Mucosa of descending colon (tissue), 3 donors: ENCODE results near the gene TBX15. TPM values are rescaled to one million over a fixed set of nuclear protein-coding genes. Genes with fewer than 3 reads are reported as not detected.

Experiments
- ATAC-seq: fragments of 200-7000 bp; cut with Tn5 transposase; one replicate; pipeline ENCODE4 v1.9.1; 2020; ENCODE audit warnings: mild to moderate bottlenecking, moderate library complexity
- DNase-seq, 3 donors: peaks; one replicate each; pipeline ENCODE4 v3.0.0-alpha.2; 2020
- H3K36me3 ChIP-seq: fragments of 200-600 bp; one replicate; pipeline ENCODE4 v1.8.0; 2021; ENCODE audit warnings: low read depth, mild to moderate bottlenecking
- H3K4me1 ChIP-seq: fragments of 200-600 bp; one replicate; pipeline ENCODE4 v1.8.0; 2021; ENCODE audit warnings: low read depth, mild to moderate bottlenecking
- H3K4me3 ChIP-seq: fragments of 200-600 bp; one replicate; pipeline ENCODE4 v1.8.0; 2021; ENCODE audit warnings: mild to moderate bottlenecking
- H3K9me3 ChIP-seq: fragments of 200-600 bp; one replicate; pipeline ENCODE4 v1.8.0; 2021; ENCODE audit warnings: mild to moderate bottlenecking
- CTCF ChIP-seq: fragments of 200-600 bp; IDR thresholded peaks from one replicate; pipeline ENCODE4 v1.8.0; 2022; ENCODE audit warnings: antibody characterized with exemption, mild to moderate bottlenecking
- intact Hi-C, 2 donors: fragments of 100-400 bp; cut with DNase I in 1 of 2; cut with micrococcal nuclease in 1 of 2; formaldehyde crosslinking; loops; one replicate each; pipeline versions ENCODE4 v1.11.0 to v1.11.1; 2022; cut with DNase I, micrococcal nuclease
- total RNA-seq, 3 donors: library from RNA; stranded (reverse); fragmentation: NEBNext Ultra II Directional in 2 of 3; extraction: Animal tissue kit (Norgen Biotek cat#: 25700) in 2 of 3; gene quantifications; one replicate each; pipeline versions ENCODE4 v1.2.1 to v1.2.4, GENCODE V29; 2021 to 2023
- donor health status: DM: no; HTN: no; CAD: no; lungs with moderate emphysema.
- donor health status: DM: no; HTN: no; CAD: no.
- donor health status: DM: no; HTN: yes; CAD: no.

The TBX15 gene
- total RNA-seq, 3 donors from 2014 or later = not detected

- H3K9me3 ChIP-seq = no peaks in the 10 kb centered on the region
- no peaks in the 10 kb centered on the region for H3K36me3 ChIP-seq
- intact Hi-C loops = no loop called here
- no peak for TF ChIP-seq CTCF
- H3K4me1 ChIP-seq = peaks cover 4% of the 10 kb centered on the region
- ATAC-seq (no peak), DNase-seq (no peak)
- H3K4me3 ChIP-seq = no peak overlapping the region
Measured at GRCh38 chr1:118993700-118994026, 5.5 kb upstream of the TBX15 start.

- DNase-seq (no peak), ATAC-seq (no peak)
- intact Hi-C loops = no loop called here
- Histone ChIP-seq H3K9me3 (no peaks in the 10 kb centered on the region), H3K4me1 (peaks cover 4% of the 10 kb centered on the region), H3K4me3 (no peak overlapping the region), H3K36me3 (no peaks in the 10 kb centered on the region)
- TF ChIP-seq CTCF = no peak
Measured at GRCh38 chr1:118992868-118993699, 4.9 kb upstream of the TBX15 start.

- H3K36me3 ChIP-seq = no peaks in the 10 kb centered on the region
- intact Hi-C loops = no loop called here
- H3K9me3 ChIP-seq = no peaks in the 10 kb centered on the region
- no peak for TF ChIP-seq CTCF
- no peak for DNase-seq
- no peak for ATAC-seq
- no peak overlapping the region for H3K4me3 ChIP-seq
- H3K4me1 ChIP-seq = peaks cover 9% of the 10 kb centered on the region
Measured at GRCh38 chr1:118992237-118992825, 4.2 kb upstream of the TBX15 start.

- H3K4me3 ChIP-seq = no peak overlapping the region
- no peaks in the 10 kb centered on the region for H3K9me3 ChIP-seq
- H3K36me3 ChIP-seq = no peaks in the 10 kb centered on the region
- peaks cover 9% of the 10 kb centered on the region for H3K4me1 ChIP-seq
- no peak for TF ChIP-seq CTCF
- DNase-seq = no peak
- ATAC-seq = peak; percentile 22
- intact Hi-C loops = no loop called here
Measured at GRCh38 chr1:118991448-118991847, 3.3 kb upstream of the TBX15 start.

GRCh38 chr1:118990513-118991152, 2.5 kb upstream of the TBX15 start:
- H3K9me3 ChIP-seq = no peaks in the 10 kb centered on the region
- no peaks in the 10 kb centered on the region for H3K36me3 ChIP-seq
- peaks cover 9% of the 10 kb centered on the region for H3K4me1 ChIP-seq
- intact Hi-C loops = no loop called here
- TF ChIP-seq CTCF = no peak
- DNase-seq (no peak), ATAC-seq (no peak)
- H3K4me3 ChIP-seq = no peak overlapping the region
